Measurements from ENCODE around the gene CARNS1. TPM values are rescaled to one million over a fixed set of nuclear protein-coding genes. Genes with fewer than 3 reads are reported as not detected.

Gene CARNS1
- polyA plus RNA-seq (ENCODE audit: insufficient read length in 4 of 4) = 1 to 10 TPM; 1.1 to 4.4 (median 1.8) TPM

- DNase-seq (ENCODE audit: low read depth in 4 of 4, low spot score in 3 of 4) = no peak
These were observed at the start of gene CARNS1 for GRCh38 chr11:67415501-67416304. Gene CARNS1 (plus strand): TSS chr11:67415678. CDS start chr11:67416200, 522 bp downstream.

- no peak for DNase-seq (ENCODE audit: low read depth in 4 of 4, low spot score in 3 of 4)
These were observed 49.6 kb upstream of the CARNS1 start for GRCh38 chr11:67365736-67366444.

GRCh38 chr11:67366546-67366945 lies 48.9 kb upstream of the CARNS1 start:
- no peak for DNase-seq (ENCODE audit: low read depth in 4 of 4, low spot score in 3 of 4)

- no peak for DNase-seq (ENCODE audit: low read depth in 4 of 4, low spot score in 3 of 4)
These were observed 48.3 kb upstream of the CARNS1 start for GRCh38 chr11:67366961-67367760.

GRCh38 chr11:67367761-67368227 lies 47.7 kb upstream of the CARNS1 start:
- DNase-seq (ENCODE audit: low read depth in 4 of 4, low spot score in 3 of 4) = no peak

GRCh38 chr11:67368621-67369020 lies 46.9 kb upstream of the CARNS1 start:
- no peak for DNase-seq (ENCODE audit: low read depth in 4 of 4, low spot score in 3 of 4)

GRCh38 chr11:67369275-67369674 lies 46.2 kb upstream of the CARNS1 start:
- no peak for DNase-seq (ENCODE audit: low read depth in 4 of 4, low spot score in 3 of 4)

- no peak for DNase-seq (ENCODE audit: low read depth in 4 of 4, low spot score in 3 of 4)
These were observed 45.6 kb upstream of the CARNS1 start for GRCh38 chr11:67369801-67370284.

GRCh38 chr11:67370351-67371076 lies 45.0 kb upstream of the CARNS1 start:
- no peak for DNase-seq (ENCODE audit: low read depth in 4 of 4, low spot score in 3 of 4)

- DNase-seq (ENCODE audit: low read depth in 4 of 4, low spot score in 3 of 4) = no peak
These were observed 44.1 kb upstream of the CARNS1 start for GRCh38 chr11:67371189-67371910.

- no peak for DNase-seq (ENCODE audit: low read depth in 4 of 4, low spot score in 3 of 4)
These were observed 43.6 kb upstream of the CARNS1 start for GRCh38 chr11:67371911-67372320.

- DNase-seq (ENCODE audit: low read depth in 4 of 4, low spot score in 3 of 4) = no peak
These were observed 43.0 kb upstream of the CARNS1 start for GRCh38 chr11:67372321-67372992.

- no peak for DNase-seq (ENCODE audit: low read depth in 4 of 4, low spot score in 3 of 4)
These were observed 42.4 kb upstream of the CARNS1 start, which contains the start of gene CLCF1 for GRCh38 chr11:67372993-67373647. Gene CLCF1 (minus strand): TSS chr11:67373598. CDS start chr11:67373539, 59 bp downstream.

- DNase-seq (ENCODE audit: low read depth in 4 of 4, low spot score in 3 of 4) = no peak
These were observed 41.6 kb upstream of the CARNS1 start for GRCh38 chr11:67373648-67374570.

GRCh38 chr11:67374571-67375281 lies 40.8 kb upstream of the CARNS1 start:
- DNase-seq (ENCODE audit: low read depth in 4 of 4, low spot score in 3 of 4) = no peak

- no peak for DNase-seq (ENCODE audit: low read depth in 4 of 4, low spot score in 3 of 4)
These were observed 40.0 kb upstream of the CARNS1 start for GRCh38 chr11:67375320-67376055.

All from left renal pelvis (tissue), 4 donors.